ENCODE measurements around the gene UMODL1. TPM values are rescaled to one million over a fixed set of nuclear protein-coding genes. Genes with fewer than 3 reads are reported as not detected.

UMODL1 gene, protein sequence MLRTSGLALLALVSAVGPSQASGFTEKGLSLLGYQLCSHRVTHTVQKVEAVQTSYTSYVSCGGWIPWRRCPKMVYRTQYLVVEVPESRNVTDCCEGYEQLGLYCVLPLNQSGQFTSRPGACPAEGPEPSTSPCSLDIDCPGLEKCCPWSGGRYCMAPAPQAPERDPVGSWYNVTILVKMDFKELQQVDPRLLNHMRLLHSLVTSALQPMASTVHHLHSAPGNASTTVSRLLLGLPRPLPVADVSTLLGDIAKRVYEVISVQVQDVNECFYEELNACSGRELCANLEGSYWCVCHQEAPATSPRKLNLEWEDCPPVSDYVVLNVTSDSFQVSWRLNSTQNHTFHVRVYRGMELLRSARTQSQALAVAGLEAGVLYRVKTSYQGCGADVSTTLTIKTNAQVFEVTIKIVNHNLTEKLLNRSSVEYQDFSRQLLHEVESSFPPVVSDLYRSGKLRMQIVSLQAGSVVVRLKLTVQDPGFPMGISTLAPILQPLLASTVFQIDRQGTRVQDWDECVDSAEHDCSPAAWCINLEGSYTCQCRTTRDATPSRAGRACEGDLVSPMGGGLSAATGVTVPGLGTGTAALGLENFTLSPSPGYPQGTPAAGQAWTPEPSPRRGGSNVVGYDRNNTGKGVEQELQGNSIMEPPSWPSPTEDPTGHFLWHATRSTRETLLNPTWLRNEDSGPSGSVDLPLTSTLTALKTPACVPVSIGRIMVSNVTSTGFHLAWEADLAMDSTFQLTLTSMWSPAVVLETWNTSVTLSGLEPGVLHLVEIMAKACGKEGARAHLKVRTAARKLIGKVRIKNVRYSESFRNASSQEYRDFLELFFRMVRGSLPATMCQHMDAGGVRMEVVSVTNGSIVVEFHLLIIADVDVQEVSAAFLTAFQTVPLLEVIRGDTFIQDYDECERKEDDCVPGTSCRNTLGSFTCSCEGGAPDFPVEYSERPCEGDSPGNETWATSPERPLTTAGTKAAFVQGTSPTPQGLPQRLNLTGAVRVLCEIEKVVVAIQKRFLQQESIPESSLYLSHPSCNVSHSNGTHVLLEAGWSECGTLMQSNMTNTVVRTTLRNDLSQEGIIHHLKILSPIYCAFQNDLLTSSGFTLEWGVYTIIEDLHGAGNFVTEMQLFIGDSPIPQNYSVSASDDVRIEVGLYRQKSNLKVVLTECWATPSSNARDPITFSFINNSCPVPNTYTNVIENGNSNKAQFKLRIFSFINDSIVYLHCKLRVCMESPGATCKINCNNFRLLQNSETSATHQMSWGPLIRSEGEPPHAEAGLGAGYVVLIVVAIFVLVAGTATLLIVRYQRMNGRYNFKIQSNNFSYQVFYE
- 0.09 and 0.14 TPM in 2 replicates for total RNA-seq

DNA sequence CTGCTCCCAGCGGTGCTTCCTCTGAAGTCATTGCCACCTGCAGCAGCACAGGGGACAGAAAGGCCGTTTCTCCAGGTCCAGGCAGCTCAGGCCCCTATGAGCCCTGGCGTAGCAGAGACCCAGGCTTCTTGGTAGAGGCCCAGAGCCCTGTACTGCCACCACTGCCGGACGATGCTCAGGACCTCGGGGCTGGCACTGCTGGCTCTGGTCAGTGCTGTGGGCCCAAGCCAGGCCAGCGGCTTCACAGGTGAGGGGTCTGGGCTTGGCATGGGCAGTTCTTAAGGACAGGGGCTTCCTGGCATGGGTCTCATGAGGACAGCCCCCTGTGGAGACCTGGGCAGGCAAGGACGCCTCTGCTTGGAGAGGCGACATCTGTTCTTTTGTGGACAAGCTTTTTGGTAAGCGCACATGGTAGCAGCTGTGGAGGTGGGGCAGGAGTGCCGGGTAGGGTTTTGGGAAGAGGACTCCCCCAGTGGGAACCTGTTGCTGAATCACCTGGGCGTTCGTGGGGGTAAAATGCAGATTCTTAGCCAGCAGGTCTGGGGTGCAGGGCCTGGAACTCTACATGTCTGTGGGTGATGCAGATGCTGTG is at the start of gene UMODL1:
Gene UMODL1 (plus strand): TSS at position 172 of the 592 bp plus-strand sequence. CDS start 0 bp downstream, at position 172.

Other genes starting within 250 kb of the UMODL1 start
- 3.6 and 6.0 TPM in 2 replicates for gene PRDM15, start 192.0 kb upstream of the UMODL1 start, total RNA-seq
- gene C2CD2, start 117.3 kb upstream of the UMODL1 start, total RNA-seq = 22.2 and 27.0 TPM in 2 replicates
- gene ZBTB21, start 61.0 kb upstream of the UMODL1 start, total RNA-seq = 4.3 and 6.5 TPM in 2 replicates
- gene ABCG1, start 147.8 kb downstream of the UMODL1 start, total RNA-seq = 2.7 and 3.7 TPM in 2 replicates
- 0.14 TPM in 1 of 2 replicates, not detected in the other for gene TFF3, start 244.1 kb downstream of the UMODL1 start, total RNA-seq

Data from smooth muscle cell of bladder (primary cell).